HepG2 (cell line): ENCODE data around the gene ZNF804A. TPM values are rescaled to one million over a fixed set of nuclear protein-coding genes. Genes with fewer than 3 reads are reported as not detected.

Source experiments
- ATAC-seq: fragments of 200-7000 bp; cut with Tn5 transposase; 3 replicates; pipeline ENCODE4 v1.9.1; 2020; ENCODE audit warnings: mild to moderate bottlenecking, moderate library complexity
- BruUV-seq: library from RNA; stranded (reverse); fragments of 400-500 nt; replicated peaks from 2 replicates; lab custom pipeline; 2021; lab: Mats Ljungman, UMichigan
- CTCF ChIA-PET: fragments of 300-600 bp; formaldehyde crosslinking; extraction: SDS; loops from one replicate; lab custom pipeline; 2021; ENCODE audit warnings: low total read pairs, inconsistent platforms, low intra/inter-chr PET ratio; lab: Yijun Ruan, JAX
- POLR2A ChIA-PET: fragments of 350-600 bp; sonication (Branson Sonifier 250); formaldehyde crosslinking; loops from one replicate; lab custom pipeline; 2020; ENCODE audit warnings: antibody characterized with exemption, inconsistent platforms; lab: Yijun Ruan, JAX
- DNase-seq: peaks from one replicate; pipeline ENCODE4 v3.0.0-alpha.2; 2015; ENCODE audit warnings: low spot score
- FAIRE-seq: peaks from 3 replicates; lab custom pipeline; 2011; peaks lifted over from hg19 to GRCh38; lab: Jason Lieb, UNC
- H2AFZ ChIP-seq: one replicate; pipeline ENCODE4 v1.6.1; 2011; ENCODE audit warnings: low read length, inconsistent platforms
- H3K27ac ChIP-seq: fragments of 300-600 bp; 3 replicates; pipeline ENCODE4 v1.8.0; 2011; ENCODE audit warnings: mixed run types, mild to moderate bottlenecking, mixed read lengths, low read length, inconsistent platforms; ENCODE audit not compliant: insufficient read depth; ENCODE audit errors: extremely low read length
- H3K27me3 ChIP-seq, 2 experiments: fragments of 200-600 bp in 1 of 2; 2 replicates in 1 of 2; 3 replicates in 1 of 2; pipeline versions ENCODE4 v1.6.0 to v1.8.0; 2011; ENCODE audit warnings: low read length in 2 of 2, mild to moderate bottlenecking in 2 of 2, moderate library complexity in 2 of 2, inconsistent platforms in 1 of 2; ENCODE audit not compliant: insufficient read depth in 2 of 2, control insufficient read depth in 1 of 2
- H3K36me3 ChIP-seq, 2 experiments: fragments of 200-600 bp in 1 of 2; replicated peaks in 1 of 2; 2 replicates in 1 of 2; 3 replicates in 1 of 2; pipeline versions ENCODE4 v1.5.1 to v1.8.0; 2011; ENCODE audit warnings: low read length in 2 of 2, inconsistent platforms in 1 of 2; ENCODE audit not compliant: insufficient read depth in 2 of 2, control insufficient read depth in 1 of 2
- H3K4me1 ChIP-seq: 2 replicates; pipeline ENCODE4 v1.5.1; 2012; ENCODE audit warnings: low read length, inconsistent platforms; ENCODE audit not compliant: insufficient read depth
- H3K4me2 ChIP-seq: 2 replicates; pipeline ENCODE4 v1.6.0; 2011; ENCODE audit warnings: low read depth, low read length, inconsistent platforms
- H3K4me3 ChIP-seq, 3 experiments: fragments of 200-600 bp in 1 of 3; sonication (generic), shearing (Covaris generic) in 1 of 3; replicated peaks in 1 of 3; 2 replicates each; pipeline ENCODE4 v1.5.1; 2011 to 2016; ENCODE audit warnings: low read length in 3 of 3, inconsistent platforms in 2 of 3, low read depth in 2 of 3, mild to moderate bottlenecking in 2 of 3, control low read depth in 1 of 3, mixed read lengths in 1 of 3; ENCODE audit not compliant: insufficient read depth in 1 of 3
- H3K79me2 ChIP-seq: one replicate; pipeline ENCODE4 v1.6.1; 2011; ENCODE audit warnings: low read length, inconsistent platforms; ENCODE audit not compliant: insufficient read depth
- H3K9ac ChIP-seq: 2 replicates; pipeline ENCODE4 v1.6.0; 2011; ENCODE audit warnings: mild to moderate bottlenecking, low read depth, low read length, inconsistent platforms; ENCODE audit not compliant: insufficient read depth
- H3K9me3 ChIP-seq: 2 replicates; pipeline ENCODE4 v1.5.1; 2012; ENCODE audit warnings: mild to moderate bottlenecking, low read length
- H4K20me1 ChIP-seq: 2 replicates; pipeline ENCODE4 v1.6.0; 2011; ENCODE audit warnings: inconsistent platforms, mild to moderate bottlenecking, low read length, moderate library complexity; ENCODE audit not compliant: insufficient read depth
- CHCHD3 ChIP-seq: sonication (generic); formaldehyde crosslinking; IDR thresholded peaks from 2 replicates; pipeline ENCODE4 v1.8.0; 2022; ENCODE audit warnings: mild to moderate bottlenecking, missing genetic modification reagents, moderate library complexity
- EEA1 ChIP-seq: sonication (generic); formaldehyde crosslinking; IDR thresholded peaks from 2 replicates; pipeline ENCODE4 v1.5.1; 2020; ENCODE audit warnings: mild to moderate bottlenecking, missing genetic modification reagents, borderline replicate concordance
- ESRRA ChIP-seq: sonication (generic); formaldehyde crosslinking; IDR thresholded peaks from 2 replicates; pipeline ENCODE4 v1.5.1; 2020; ENCODE audit warnings: mild to moderate bottlenecking, low read depth, missing genetic modification reagents
- HNRNPUL1 ChIP-seq: fragments of 200-400 bp; formaldehyde crosslinking; IDR thresholded peaks from 2 replicates; pipeline ENCODE4 v1.6.1; 2017; ENCODE audit warnings: low read depth, mild to moderate bottlenecking, low read length, moderate library complexity
- PHF21A ChIP-seq: sonication (generic); formaldehyde crosslinking; IDR thresholded peaks from 2 replicates; pipeline ENCODE4 v1.5.0; 2020; ENCODE audit warnings: mild to moderate bottlenecking, missing genetic modification reagents
- PPARG ChIP-seq: conservative IDR thresholded peaks from 2 replicates; pipeline ENCODE4 v1.6.1; 2016; ENCODE audit warnings: missing biosample characterization, missing genetic modification reagents
- SOX13 ChIP-seq, 3 experiments: fragments of 450-650 bp in 1 of 3; sonication (generic) in 1 of 3; formaldehyde crosslinking in 1 of 3; IDR thresholded peaks in 2 of 3; conservative IDR thresholded peaks in 1 of 3; 2 replicates each; pipeline versions ENCODE4 v1.5.0 to v1.6.1; 2016 to 2020; ENCODE audit warnings: antibody characterized with exemption in 1 of 3, mild to moderate bottlenecking in 1 of 3, missing compliant biosample characterization in 1 of 3, missing genetic modification reagents in 1 of 3, moderate library complexity in 1 of 3
- SRSF1 ChIP-seq: fragments of 200-400 bp; formaldehyde crosslinking; optimal IDR thresholded peaks from 2 replicates; pipeline ENCODE3; 2017; ENCODE audit warnings: mild to moderate bottlenecking, low read depth, low read length, moderate library complexity
- SUZ12 ChIP-seq: fragments of 150-350 bp; IDR thresholded peaks from 2 replicates; pipeline ENCODE4 v1.6.1; 2014; ENCODE audit warnings: low read depth, low read length
- TBX3 ChIP-seq: fragments of 450-650 bp; IDR thresholded peaks from 2 replicates; pipeline ENCODE4 v1.6.1; 2017; ENCODE audit warnings: antibody characterized with exemption, mild to moderate bottlenecking, inconsistent platforms, borderline replicate concordance
- ZFP36L1 ChIP-seq: sonication (generic); formaldehyde crosslinking; IDR thresholded peaks from 2 replicates; pipeline ENCODE4 v1.8.0; 2022; ENCODE audit warnings: mild to moderate bottlenecking, missing genetic modification reagents, moderate library complexity
- ZNF20 ChIP-seq: sonication (generic); formaldehyde crosslinking; IDR thresholded peaks from 2 replicates; pipeline ENCODE4 v1.4.0; 2020; ENCODE audit warnings: mild to moderate bottlenecking, moderate library complexity, missing genetic modification reagents
- ZNF282 ChIP-seq: fragments of 450-650 bp; IDR thresholded peaks from 2 replicates; pipeline ENCODE4 v1.6.1; 2018; ENCODE audit not compliant: partially characterized antibody
- ZNF567 ChIP-seq: sonication (generic); formaldehyde crosslinking; IDR thresholded peaks from 2 replicates; pipeline ENCODE4 v1.8.1; 2023; ENCODE audit warnings: mild to moderate bottlenecking, missing genetic modification reagents, borderline replicate concordance
- ZNF607 ChIP-seq: sonication (generic); formaldehyde crosslinking; IDR thresholded peaks from 2 replicates; pipeline ENCODE4 v1.5.1; 2020; ENCODE audit warnings: missing genetic modification reagents, mild to moderate bottlenecking, borderline replicate concordance
- ZNF644 ChIP-seq: IDR thresholded peaks from 2 replicates; pipeline ENCODE4 v1.6.1; 2016; ENCODE audit warnings: low read depth
- ZZZ3 ChIP-seq: sonication (generic); formaldehyde crosslinking; IDR thresholded peaks from 2 replicates; pipeline ENCODE4 v1.4.0; 2020; ENCODE audit warnings: missing genetic modification reagents, mild to moderate bottlenecking, borderline replicate concordance
- WGBS: methylation state at CpG from one replicate; pipeline ENCODE4 v1.1.6; 2017; ENCODE audit warnings: low lambda C conversion rate; 5-methylcytosine and 5-hydroxymethylcytosine counted together
- in situ Hi-C: cut with HindIII; loops from 2 replicates; pipeline ENCODE4 v1.10.0; 2017; ENCODE audit warnings: low pct_unique_long_range_greater_than_20kb; ENCODE audit not compliant: extremely low pct_ligation_motif_present
- intact Hi-C: fragments of 100-400 bp; cut with micrococcal nuclease; formaldehyde crosslinking; loops from one replicate; pipeline ENCODE4 v1.10.0; 2022; ENCODE audit not compliant: unreplicated experiment
- polyA plus RNA-seq, 8 experiments: library from polyadenylated mRNA; depleted of rRNA in 3 of 8; stranded (reverse) in 7 of 8; unstranded in 1 of 8; fragments of >200 nt; fragmentation: Illumina TruSeq in 4 of 8; extraction: Trizol in 4 of 8; gene quantifications; 2 replicates each; pipeline versions ENCODE4 v1.2.1 to v1.2.3, GENCODE V29; 2011 to 2016; ENCODE audit warnings: low read depth in 4 of 8, missing spikeins in 1 of 8, mixed read lengths in 1 of 8; ENCODE audit not compliant: insufficient read depth in 1 of 8
- total RNA-seq, 5 experiments: library from RNA; depleted of rRNA; stranded (reverse); fragments of >200 nt; fragmentation: Illumina TruSeq; extraction: Trizol; gene quantifications; 2 replicates each; pipeline ENCODE4 v1.2.3, GENCODE V29; 2016; ENCODE audit warnings: low read depth in 1 of 5
- TF ChIP-seq, protein P1 (sequence below): sonication (generic); formaldehyde crosslinking; conservative IDR thresholded peaks from 2 replicates; pipeline ENCODE4 v1.4.0; 2020; ENCODE audit warnings: missing genetic modification reagents

The ZNF804A gene
- total and polyA plus RNA-seq, 2 of the 13 experiments (the other 11 are each of a cell fraction or from before 2014, with no cell fraction given): 0.07 to 0.09 TPM

DNA sequence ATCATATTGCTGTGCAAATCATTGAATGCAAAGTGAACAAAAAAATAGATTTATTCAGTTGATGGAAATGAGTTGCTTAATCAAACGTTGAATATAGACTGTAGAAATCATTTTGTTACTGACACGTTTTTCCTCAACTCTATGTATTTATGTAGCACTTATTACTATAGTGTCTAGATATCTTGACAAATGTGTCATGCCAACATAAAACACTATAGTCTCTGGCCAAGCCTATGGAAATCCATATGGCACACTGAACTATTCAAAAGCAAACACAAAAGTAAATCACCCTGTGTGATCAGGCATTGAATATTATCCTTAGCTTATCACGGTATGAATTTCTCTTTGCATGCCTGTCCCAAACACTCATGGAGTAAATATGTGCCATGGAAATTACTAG is 131.3 kb downstream of the ZNF804A start:
- Histone ChIP-seq H3K36me3 (no peaks in the 10 kb centered on the region), H3K9me3 (no peaks in the 10 kb centered on the region), H3K9ac (no peak overlapping the region), H3K4me2 (no peak overlapping the region), H3K27me3 (no peaks in the 10 kb centered on the region), H3K4me1 (no peaks in the 10 kb centered on the region), H2AFZ (no peak overlapping the region), H3K79me2 (no peaks in the 10 kb centered on the region), H4K20me1 (no peaks in the 10 kb centered on the region), H3K4me3 (no peak overlapping the region), H3K27ac (no peak overlapping the region)
- intact Hi-C loops (no loop called here), in situ Hi-C loops (no loop called here)
- BruUV-seq: no TSS peak
- TF ChIP-seq SUZ12 (no peak), ZZZ3 (CRISPR knock-in tag) (no peak), ZNF567 (CRISPR knock-in tag) (no peak), ESRRA (CRISPR knock-in tag) (no peak), SOX13 (IDR thresholded peaks at IDR 0.05) (no peak), SOX13 (CRISPR knock-in tag; conservative IDR thresholded peaks at IDR 0.05 in 1 of 2, IDR thresholded peaks at IDR 0.05 in 1 of 2) (no peak), ZNF20 (no peak), TBX3 (no peak), ZNF282 (no peak), SRSF1 (no peak), EEA1 (no peak), ZNF607 (no peak), ZFP36L1 (CRISPR knock-in tag) (no peak), PHF21A (CRISPR knock-in tag) (no peak), ZNF644 (CRISPR knock-in tag) (no peak), HNRNPUL1 (no peak), PPARG (CRISPR knock-in tag) (no peak), CHCHD3 (CRISPR knock-in tag) (no peak)
- TF ChIP-seq, protein P1, sequence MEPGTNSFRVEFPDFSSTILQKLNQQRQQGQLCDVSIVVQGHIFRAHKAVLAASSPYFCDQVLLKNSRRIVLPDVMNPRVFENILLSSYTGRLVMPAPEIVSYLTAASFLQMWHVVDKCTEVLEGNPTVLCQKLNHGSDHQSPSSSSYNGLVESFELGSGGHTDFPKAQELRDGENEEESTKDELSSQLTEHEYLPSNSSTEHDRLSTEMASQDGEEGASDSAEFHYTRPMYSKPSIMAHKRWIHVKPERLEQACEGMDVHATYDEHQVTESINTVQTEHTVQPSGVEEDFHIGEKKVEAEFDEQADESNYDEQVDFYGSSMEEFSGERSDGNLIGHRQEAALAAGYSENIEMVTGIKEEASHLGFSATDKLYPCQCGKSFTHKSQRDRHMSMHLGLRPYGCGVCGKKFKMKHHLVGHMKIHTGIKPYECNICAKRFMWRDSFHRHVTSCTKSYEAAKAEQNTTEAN (CRISPR knock-in tag): no peak
- WGBS: 5% methylated on average over 3 of the region's 3 CpGs
- no peak for ATAC-seq
- no peak for FAIRE-seq
- ChIA-PET CTCF (no interaction called here), POLR2A (no interaction called here)
- DNase-seq: no peak
